Nephron progenitor cell (in vitro differentiated cells): ENCODE measurements around the gene ZBTB8B.
"Not testable (repeated sequence)": the region's sequence is repeated elsewhere in the genome, so short reads cannot be mapped to it uniquely, and the experiment has no call there.

ENCODE experiments used
- DNase-seq: peaks from one replicate; pipeline ENCODE4 v3.0.0; 2021
- H3K27ac Mint-ChIP-seq: 2 replicates; pipeline ENCODE4 v1.8.0; 2021; ENCODE audit warnings: mild to moderate bottlenecking, moderate library complexity, mixed read lengths
- H3K27me3 Mint-ChIP-seq: 2 replicates; pipeline ENCODE4 v1.8.0; 2021; ENCODE audit warnings: mild to moderate bottlenecking, low read depth, mixed read lengths; ENCODE audit not compliant: poor library complexity
- H3K36me3 Mint-ChIP-seq: 2 replicates; pipeline ENCODE4 v1.8.0; 2021; ENCODE audit warnings: low read depth, mixed read lengths
- H3K4me1 Mint-ChIP-seq: 2 replicates; pipeline ENCODE4 v1.8.0; 2021; ENCODE audit warnings: mixed read lengths
- H3K4me3 Mint-ChIP-seq: 2 replicates; pipeline ENCODE4 v1.8.0; 2021; ENCODE audit warnings: mild to moderate bottlenecking, moderate library complexity, mixed read lengths
- H3K9me3 Mint-ChIP-seq: 2 replicates; pipeline ENCODE4 v1.8.0; 2021; ENCODE audit warnings: mild to moderate bottlenecking, moderate library complexity, mixed read lengths
- CTCF ChIP-seq: fragments of 200-600 bp; sonication (generic); IDR thresholded peaks from 2 replicates; pipeline ENCODE4 v1.5.0; 2021; ENCODE audit warnings: antibody characterized with exemption

The ZBTB8B gene

GRCh38 chr1:32468791-32469190, 3.9 kb downstream of the ZBTB8B start:
- DNase-seq: no peak
- no peak overlapping the region for H3K4me3 Mint-ChIP-seq
- H3K9me3 Mint-ChIP-seq: no peaks in the 10 kb centered on the region
- peaks cover 17% of the 10 kb centered on the region for H3K27me3 Mint-ChIP-seq
- no peaks in the 10 kb centered on the region for H3K36me3 Mint-ChIP-seq
- no peak for TF ChIP-seq CTCF
- no peak overlapping the region for H3K27ac Mint-ChIP-seq
- H3K4me1 Mint-ChIP-seq: peaks cover 15% of the 10 kb centered on the region

- Mint-ChIP-seq H3K27me3 (peaks cover 14% of the 10 kb centered on the region), H3K4me1 (peaks cover 3% of the 10 kb centered on the region), H3K9me3 (no peaks in the 10 kb centered on the region), H3K4me3 (no peak overlapping the region), H3K36me3 (no peaks in the 10 kb centered on the region), H3K27ac (no peak overlapping the region)
- no peak for TF ChIP-seq CTCF
- no peak for DNase-seq
Observed at GRCh38 chr1:32470431-32470830, 5.6 kb downstream of the ZBTB8B start.

GRCh38 chr1:32470991-32471694, 6.3 kb downstream of the ZBTB8B start:
- DNase-seq: no peak

GRCh38 chr1:32471695-32472362, 7.0 kb downstream of the ZBTB8B start:
- TF ChIP-seq CTCF: no peak
- peaks cover 5% of the 10 kb centered on the region for H3K27me3 Mint-ChIP-seq
- DNase-seq: no peak
- no peaks in the 10 kb centered on the region for H3K4me1 Mint-ChIP-seq
- H3K4me3 Mint-ChIP-seq: no peak overlapping the region
- no peaks in the 10 kb centered on the region for H3K36me3 Mint-ChIP-seq
- no peak overlapping the region for H3K27ac Mint-ChIP-seq
- H3K9me3 Mint-ChIP-seq: no peaks in the 10 kb centered on the region

More at GRCh38 chr1:32470991-32471694, 6.3 kb downstream of the ZBTB8B start:
- no peaks in the 10 kb centered on the region for H3K36me3 Mint-ChIP-seq
- no peak for TF ChIP-seq CTCF
- H3K27ac Mint-ChIP-seq: no peak overlapping the region
- peaks cover 9% of the 10 kb centered on the region for H3K27me3 Mint-ChIP-seq
- no peaks in the 10 kb centered on the region for H3K4me1 Mint-ChIP-seq
- no peaks in the 10 kb centered on the region for H3K9me3 Mint-ChIP-seq
- no peak overlapping the region for H3K4me3 Mint-ChIP-seq

- not testable (repeated sequence) for H3K9me3 Mint-ChIP-seq, H3K36me3 Mint-ChIP-seq, H3K4me1 Mint-ChIP-seq, H3K4me3 Mint-ChIP-seq, H3K27ac Mint-ChIP-seq, H3K27me3 Mint-ChIP-seq, DNase-seq
Observed at GRCh38 chr1:32472966-32473365, 8.1 kb downstream of the ZBTB8B start.

GRCh38 chr1:32474954-32475353, 10.1 kb downstream of the ZBTB8B start:
- H3K27ac Mint-ChIP-seq: no peak overlapping the region
- H3K27me3 Mint-ChIP-seq: no peaks in the 10 kb centered on the region
- H3K4me1 Mint-ChIP-seq: no peaks in the 10 kb centered on the region

More at GRCh38 chr1:32474954-32475353, 10.1 kb downstream of the ZBTB8B start:
- DNase-seq: no peak
- no peak for TF ChIP-seq CTCF
- no peaks in the 10 kb centered on the region for H3K9me3 Mint-ChIP-seq
- H3K4me3 Mint-ChIP-seq: no peak overlapping the region
- H3K36me3 Mint-ChIP-seq: no peaks in the 10 kb centered on the region
